ENCODE data around the gene RPL37. TPM values are rescaled to one million over a fixed set of nuclear protein-coding genes. Genes with fewer than 3 reads are reported as not detected.

The RPL37 gene
- total RNA-seq, 3 donors from 2014 or later: 785 to 853 (median 837) TPM

- H3K36me3 ChIP-seq (ENCODE audit: low read depth): no peaks in the 10 kb centered on the region
- intact Hi-C loops (cut with DNase I, micrococcal nuclease): no loop called here
- H3K4me1 ChIP-seq (ENCODE audit: low read depth): peaks cover 26% of the 10 kb centered on the region
- TF ChIP-seq CTCF (IDR thresholded peaks at IDR 0.05): no peak
- ATAC-seq: no peak
- no peak overlapping the region for H3K4me3 ChIP-seq
- H3K9me3 ChIP-seq: no peaks in the 10 kb centered on the region
- no peak for DNase-seq
These were observed 55.5 kb downstream of the RPL37 start for GRCh38 chr5:40779561-40779960.

- ATAC-seq: no peak
These were observed 56.9 kb downstream of the RPL37 start for GRCh38 chr5:40778133-40778532.

GRCh38 chr5:40776658-40776977 is 58.4 kb downstream of the RPL37 start:
- H3K4me3 ChIP-seq: no peak overlapping the region
- peaks cover 16% of the 10 kb centered on the region for H3K4me1 ChIP-seq (ENCODE audit: low read depth)
- no peak for TF ChIP-seq CTCF (IDR thresholded peaks at IDR 0.05)
- no peaks in the 10 kb centered on the region for H3K9me3 ChIP-seq
- peak; percentile 88 for ATAC-seq
- H3K36me3 ChIP-seq (ENCODE audit: low read depth): no peaks in the 10 kb centered on the region
- no peak for DNase-seq
- intact Hi-C loops (cut with DNase I, micrococcal nuclease): no loop called here

More at GRCh38 chr5:40778133-40778532, 56.9 kb downstream of the RPL37 start:
- H3K4me3 ChIP-seq: no peak overlapping the region
- H3K36me3 ChIP-seq (ENCODE audit: low read depth): no peaks in the 10 kb centered on the region
- H3K4me1 ChIP-seq (ENCODE audit: low read depth): peaks cover 19% of the 10 kb centered on the region
- no peak for TF ChIP-seq CTCF (IDR thresholded peaks at IDR 0.05)
- no peak for DNase-seq
- intact Hi-C loops (cut with DNase I, micrococcal nuclease): no loop called here
- no peaks in the 10 kb centered on the region for H3K9me3 ChIP-seq

GRCh38 chr5:40775846-40776657 is 59.0 kb downstream of the RPL37 start:
- intact Hi-C loops (cut with DNase I, micrococcal nuclease): no loop called here
- no peak for TF ChIP-seq CTCF (IDR thresholded peaks at IDR 0.05)
- no peaks in the 10 kb centered on the region for H3K36me3 ChIP-seq (ENCODE audit: low read depth)
- H3K4me3 ChIP-seq: no peak overlapping the region
- H3K9me3 ChIP-seq: no peaks in the 10 kb centered on the region
- peaks cover 16% of the 10 kb centered on the region for H3K4me1 ChIP-seq (ENCODE audit: low read depth)
- DNase-seq (no peak), ATAC-seq (peak; percentile 67)

Other genes starting within 250 kb of the RPL37 start
- 10 to 100 TPM; 38.5 to 58.4 (median 50.8) TPM for gene PTGER4, start 155.3 kb downstream of the RPL37 start, total RNA-seq
- 10 to 100 TPM; 15.1 to 22.6 (median 17.2) TPM for gene TTC33, start 79.3 kb downstream of the RPL37 start, total RNA-seq
- gene PRKAA1, start 36.8 kb downstream of the RPL37 start, total RNA-seq: 100 to 1,000 TPM in 1 of 3 donors, 10 to 100 TPM in 2; 89.7 to 111 (median 97.9) TPM
- gene CARD6, start 6.1 kb upstream of the RPL37 start, total RNA-seq: 1 to 10 TPM; 1.7 to 6.3 (median 3.5) TPM
- gene C7, start 74.3 kb upstream of the RPL37 start, total RNA-seq: 100 to 1,000 TPM in 1 of 3 donors, 10 to 100 TPM in 1, 1 to 10 TPM in 1; 9.2 to 258 (median 44.1) TPM
- not detected for gene MROH2B, start 236.1 kb upstream of the RPL37 start, total RNA-seq

Measured in mucosa of descending colon (tissue), 3 donors.